HepG2 (cell line): ENCODE data around the gene GPR137. TPM values are rescaled to one million over a fixed set of nuclear protein-coding genes. Genes with fewer than 3 reads are reported as not detected.

Experiments used
- ATM ChIP-seq: fragments of 450-650 bp; IDR thresholded peaks from 2 replicates; pipeline ENCODE4 v1.7.1; 2017; ENCODE audit warnings: mild to moderate bottlenecking, borderline replicate concordance
- ATRX ChIP-seq: sonication (generic); formaldehyde crosslinking; IDR thresholded peaks from 2 replicates; pipeline ENCODE4 v1.4.0; 2020; ENCODE audit warnings: missing genetic modification reagents, borderline replicate concordance
- CCDC6 ChIP-seq: sonication (generic); formaldehyde crosslinking; IDR thresholded peaks from 2 replicates; pipeline ENCODE4 v1.8.1; 2022; ENCODE audit warnings: mild to moderate bottlenecking, missing genetic modification reagents, moderate library complexity
- FUBP1 ChIP-seq: sonication (generic); formaldehyde crosslinking; IDR thresholded peaks from 2 replicates; pipeline ENCODE4 v1.5.1; 2020; ENCODE audit warnings: missing genetic modification reagents, mild to moderate bottlenecking, borderline replicate concordance
- GTF2F1 ChIP-seq: fragments of 150-350 bp; IDR thresholded peaks from 2 replicates; pipeline ENCODE4 v1.6.1; 2014; ENCODE audit warnings: low read length
- KDM1A ChIP-seq: IDR thresholded peaks from 2 replicates; pipeline ENCODE4 v1.6.1; 2016; ENCODE audit warnings: missing compliant biosample characterization
- KLF13 ChIP-seq: sonication (generic); formaldehyde crosslinking; IDR thresholded peaks from 2 replicates; pipeline ENCODE4 v1.4.0; 2020; ENCODE audit warnings: mild to moderate bottlenecking, missing genetic modification reagents
- LRRFIP1 ChIP-seq: sonication (generic); formaldehyde crosslinking; conservative IDR thresholded peaks from 2 replicates; pipeline ENCODE4 v1.4.0; 2020; ENCODE audit warnings: missing genetic modification reagents
- MEIS2 ChIP-seq: sonication (generic); formaldehyde crosslinking; IDR thresholded peaks from 2 replicates; pipeline ENCODE4 v1.9.0; 2021; ENCODE audit warnings: mild to moderate bottlenecking, missing genetic modification reagents
- PHB2 ChIP-seq: fragments of 450-650 bp; IDR thresholded peaks from 2 replicates; pipeline ENCODE4 v1.6.1; 2018; ENCODE audit not compliant: partially characterized antibody
- PLRG1 ChIP-seq: fragments of 450-650 bp; conservative IDR thresholded peaks from 2 replicates; pipeline ENCODE4 v1.6.1; 2016
- PRMT3 ChIP-seq: sonication (generic); formaldehyde crosslinking; IDR thresholded peaks from 2 replicates; pipeline ENCODE4 v1.8.1; 2022; ENCODE audit warnings: low read depth, mild to moderate bottlenecking, moderate library complexity, missing genetic modification reagents, borderline replicate concordance
- RBAK ChIP-seq: sonication (generic); formaldehyde crosslinking; IDR thresholded peaks from 2 replicates; pipeline ENCODE4 v1.5.1; 2020; ENCODE audit warnings: mild to moderate bottlenecking, missing genetic modification reagents
- SNAI1 ChIP-seq: sonication (generic); formaldehyde crosslinking; IDR thresholded peaks from 2 replicates; pipeline ENCODE4 v1.5.0; 2020; ENCODE audit warnings: mild to moderate bottlenecking, missing genetic modification reagents, borderline replicate concordance
- XBP1 ChIP-seq: sonication (generic); formaldehyde crosslinking; IDR thresholded peaks from 2 replicates; pipeline ENCODE4 v1.5.0; 2020; ENCODE audit warnings: missing genetic modification reagents
- ZBTB21 ChIP-seq: sonication (generic); formaldehyde crosslinking; IDR thresholded peaks from 2 replicates; pipeline ENCODE4 v1.4.0; 2020; ENCODE audit warnings: missing genetic modification reagents
- ZEB1 ChIP-seq: IDR thresholded peaks from 2 replicates; pipeline ENCODE4 v1.6.1; 2012; ENCODE audit warnings: mild to moderate bottlenecking, low read depth, inconsistent platforms; ENCODE audit not compliant: insufficient replicate concordance
- ZFAT ChIP-seq: sonication (generic); formaldehyde crosslinking; conservative IDR thresholded peaks from 2 replicates; pipeline ENCODE4 v1.8.1; 2023; ENCODE audit warnings: missing genetic modification reagents, inconsistent platforms
- ZFP37 ChIP-seq: sonication (generic); formaldehyde crosslinking; IDR thresholded peaks from 2 replicates; pipeline ENCODE4 v1.4.0; 2020; ENCODE audit warnings: missing genetic modification reagents, borderline replicate concordance
- ZNF207 ChIP-seq: fragments of 450-650 bp; IDR thresholded peaks from 2 replicates; pipeline ENCODE4 v1.6.1; 2016; ENCODE audit warnings: antibody characterized with exemption, borderline replicate concordance
- ZNF251 ChIP-seq: sonication (generic); formaldehyde crosslinking; IDR thresholded peaks from 2 replicates; pipeline ENCODE4 v1.9.0; 2021; ENCODE audit warnings: mild to moderate bottlenecking, missing genetic modification reagents
- ZNF292 ChIP-seq: sonication (generic); formaldehyde crosslinking; IDR thresholded peaks from 2 replicates; pipeline ENCODE4 v1.8.1; 2022; ENCODE audit warnings: mild to moderate bottlenecking, low read depth, missing genetic modification reagents, borderline replicate concordance
- ZNF414 ChIP-seq: sonication (generic); formaldehyde crosslinking; IDR thresholded peaks from 2 replicates; pipeline ENCODE4 v1.5.0; 2020; ENCODE audit warnings: missing genetic modification reagents
- ZSCAN25 ChIP-seq: sonication (generic); formaldehyde crosslinking; IDR thresholded peaks from 2 replicates; pipeline ENCODE4 v1.8.0; 2022; ENCODE audit warnings: mild to moderate bottlenecking, missing genetic modification reagents
- ZSCAN9 ChIP-seq: IDR thresholded peaks from 2 replicates; pipeline ENCODE4 v1.6.1; 2016; ENCODE audit warnings: borderline replicate concordance
- polyA plus RNA-seq, 8 experiments: library from polyadenylated mRNA; depleted of rRNA in 3 of 8; stranded (reverse) in 7 of 8; unstranded in 1 of 8; fragments of >200 nt; fragmentation: Illumina TruSeq in 4 of 8; extraction: Trizol in 4 of 8; gene quantifications; 2 replicates each; pipeline versions ENCODE4 v1.2.1 to v1.2.3, GENCODE V29; 2011 to 2016; ENCODE audit warnings: low read depth in 4 of 8, missing spikeins in 1 of 8, mixed read lengths in 1 of 8; ENCODE audit not compliant: insufficient read depth in 1 of 8
- total RNA-seq, 5 experiments: library from RNA; depleted of rRNA; stranded (reverse); fragments of >200 nt; fragmentation: Illumina TruSeq; extraction: Trizol; gene quantifications; 2 replicates each; pipeline ENCODE4 v1.2.3, GENCODE V29; 2016; ENCODE audit warnings: low read depth in 1 of 5

GPR137 gene
- total and polyA plus RNA-seq, 2 of the 13 experiments (the other 11 are each of a cell fraction or from before 2014, with no cell fraction given), result 8.5 to 13.2 TPM

- no peak for TF ChIP-seq PRMT3
- TF ChIP-seq ZNF251, result no peak
- TF ChIP-seq XBP1 (CRISPR knock-in tag), result no peak
- 0 out of 2 replicates have a peak, but pooled peaks have one; percentile 3 for TF ChIP-seq ZFP37 (CRISPR knock-in tag)
- TF ChIP-seq ZBTB21 (CRISPR knock-in tag), result 0 out of 2 replicates have a peak, but pooled peaks have one; percentile 8
- TF ChIP-seq CCDC6 (CRISPR knock-in tag), result peak; percentile 55; the same call in 1 of the 2 replicates
- TF ChIP-seq ATRX (CRISPR knock-in tag), result no peak
- TF ChIP-seq PLRG1, result no peak
- TF ChIP-seq ZSCAN9 (CRISPR knock-in tag), result 0 out of 2 replicates have a peak, but pooled peaks have one; percentile 20
- no peak for TF ChIP-seq KLF13 (CRISPR knock-in tag)
- TF ChIP-seq KDM1A (CRISPR knock-in tag), result no peak
- TF ChIP-seq ZSCAN25 (CRISPR knock-in tag), result peak; percentile 29; the same call in 1 of the 2 replicates
- no peak for TF ChIP-seq RBAK (CRISPR knock-in tag)
- no peak for TF ChIP-seq PHB2
- TF ChIP-seq ATM, result no peak
- TF ChIP-seq LRRFIP1 (CRISPR knock-in tag), result no peak
- peak; percentile 55 for TF ChIP-seq ZEB1
- TF ChIP-seq ZNF292, result no peak
- TF ChIP-seq SNAI1, result no peak
- no peak for TF ChIP-seq ZFAT (CRISPR knock-in tag)
- no peak for TF ChIP-seq GTF2F1
- peak; percentile 42; the same call in 1 of the 2 replicates for TF ChIP-seq MEIS2
- TF ChIP-seq ZNF207, result no peak
- peak; percentile 22; the same call in 1 of the 2 replicates for TF ChIP-seq ZNF414
- TF ChIP-seq FUBP1 (CRISPR knock-in tag), result no peak
Measured at GRCh38 chr11:64240435-64241240, 45.0 kb upstream of the GPR137 start, which contains the start of gene FKBP2 (continued).
